Activated T-cell treated with anti-CD3 and anti-CD28 coated beads, Interleukin-2, amount 50 U/mL, for 48 hours (primary cell): ENCODE measurements around the gene ADGRA1.
"Not testable (repeated sequence)": the region's sequence is repeated elsewhere in the genome, so short reads cannot be mapped to it uniquely, and the experiment has no call there.

ENCODE experiments used
- DNase-seq, 2 experiments: peaks; one replicate each; pipeline ENCODE4 v3.0.0-alpha.2; 2020

ADGRA1 gene

GRCh38 chr10:133166504-133166827, 78.7 kb downstream of the ADGRA1 start:
- DNase-seq: no peak

GRCh38 chr10:133166828-133167692, 79.3 kb downstream of the ADGRA1 start:
- DNase-seq: no peak

- DNase-seq: no peak
These were observed 80.2 kb downstream of the ADGRA1 start for GRCh38 chr10:133167693-133168616.

GRCh38 chr10:133168617-133169031, 80.9 kb downstream of the ADGRA1 start:
- DNase-seq: no peak

- DNase-seq: no peak
These were observed 81.6 kb downstream of the ADGRA1 start for GRCh38 chr10:133169173-133169947.

GRCh38 chr10:133170092-133170491, 82.4 kb downstream of the ADGRA1 start:
- no peak for DNase-seq

GRCh38 chr10:133173860-133174640, 86.3 kb downstream of the ADGRA1 start:
- no peak for DNase-seq

GRCh38 chr10:133174689-133175263, 87.1 kb downstream of the ADGRA1 start:
- DNase-seq: no peak

- DNase-seq: not testable (repeated sequence)
These were observed 87.9 kb downstream of the ADGRA1 start for GRCh38 chr10:133175624-133176023.

- DNase-seq: no peak
These were observed 88.8 kb downstream of the ADGRA1 start for GRCh38 chr10:133176546-133176945.

GRCh38 chr10:133177380-133178157, 89.8 kb downstream of the ADGRA1 start:
- no peak for DNase-seq

- no peak for DNase-seq
These were observed 90.8 kb downstream of the ADGRA1 start for GRCh38 chr10:133178357-133179127.

GRCh38 chr10:133179128-133179520, 91.4 kb downstream of the ADGRA1 start:
- DNase-seq: no peak

- no peak for DNase-seq
These were observed 91.9 kb downstream of the ADGRA1 start for GRCh38 chr10:133179651-133180050.

GRCh38 chr10:133180192-133180964, 92.7 kb downstream of the ADGRA1 start:
- no peak for DNase-seq

GRCh38 chr10:133180965-133181639, 93.4 kb downstream of the ADGRA1 start:
- no peak for DNase-seq
